NCI-H2196 (cell line): Measurements from ENCODE around the gene PPP6R3.
"Not testable (repeated sequence)": the region's sequence is repeated elsewhere in the genome, so short reads cannot be mapped to it uniquely, and the experiment has no call there.

Experiments used
- DNase-seq: peaks from one replicate; lab custom pipeline; 2025; ENCODE audit not compliant: unreplicated experiment; lab: John Stamatoyannopoulos, UW

PPP6R3 gene

GRCh38 chr11:68594123-68594522 lies 133.6 kb downstream of the PPP6R3 start:
- no peak for DNase-seq

GRCh38 chr11:68596231-68596630 lies 135.7 kb downstream of the PPP6R3 start:
- DNase-seq = no peak

- DNase-seq = no peak
Measured at GRCh38 chr11:68598816-68599653, 138.5 kb downstream of the PPP6R3 start.

GRCh38 chr11:68601147-68601546 lies 140.6 kb downstream of the PPP6R3 start:
- DNase-seq = no peak

GRCh38 chr11:68609761-68610160 lies 149.2 kb downstream of the PPP6R3 start:
- no peak for DNase-seq

GRCh38 chr11:68610452-68611116 lies 150.0 kb downstream of the PPP6R3 start:
- DNase-seq = no peak

GRCh38 chr11:68615657-68616056 lies 155.1 kb downstream of the PPP6R3 start:
- DNase-seq = no peak

GRCh38 chr11:68617925-68618809 lies 157.6 kb downstream of the PPP6R3 start:
- DNase-seq = no peak

- DNase-seq = no peak
Measured at GRCh38 chr11:68621826-68622225, 161.3 kb downstream of the PPP6R3 start.

GRCh38 chr11:68623706-68624105 lies 163.2 kb downstream of the PPP6R3 start:
- not testable (repeated sequence) for DNase-seq

- not testable (repeated sequence) for DNase-seq
Measured at GRCh38 chr11:68625069-68625468, 164.5 kb downstream of the PPP6R3 start.

GRCh38 chr11:68626236-68626635 lies 165.7 kb downstream of the PPP6R3 start:
- DNase-seq = not testable (repeated sequence)

GRCh38 chr11:68628837-68629236 lies 168.3 kb downstream of the PPP6R3 start:
- not testable (repeated sequence) for DNase-seq

GRCh38 chr11:68632375-68632774 lies 171.8 kb downstream of the PPP6R3 start:
- not testable (repeated sequence) for DNase-seq

- peak; percentile 75 for DNase-seq
Measured at GRCh38 chr11:68632802-68633201, 172.2 kb downstream of the PPP6R3 start.

GRCh38 chr11:68634606-68635005 lies 174.1 kb downstream of the PPP6R3 start:
- not testable (repeated sequence) for DNase-seq

- not testable (repeated sequence) for DNase-seq
Measured at GRCh38 chr11:68635172-68635571, 174.6 kb downstream of the PPP6R3 start.

- not testable (repeated sequence) for DNase-seq
Measured at GRCh38 chr11:68635883-68636282, 175.3 kb downstream of the PPP6R3 start.

GRCh38 chr11:68639322-68639721 lies 178.8 kb downstream of the PPP6R3 start:
- DNase-seq = not testable (repeated sequence)

- DNase-seq = no peak
Measured at GRCh38 chr11:68641880-68642279, 181.3 kb downstream of the PPP6R3 start.

- DNase-seq = no peak
Measured at GRCh38 chr11:68643585-68643984, 183.0 kb downstream of the PPP6R3 start.
